Raji (cell line): ENCODE data around the gene ATP5ME.

Source experiments
- POLR2A ChIP-seq: IDR thresholded peaks from 2 replicates; pipeline ENCODE4 v1.6.1; 2011; ENCODE audit warnings: low read depth, low read length, control low read depth; ENCODE audit not compliant: insufficient read depth

The ATP5ME gene

DNA sequence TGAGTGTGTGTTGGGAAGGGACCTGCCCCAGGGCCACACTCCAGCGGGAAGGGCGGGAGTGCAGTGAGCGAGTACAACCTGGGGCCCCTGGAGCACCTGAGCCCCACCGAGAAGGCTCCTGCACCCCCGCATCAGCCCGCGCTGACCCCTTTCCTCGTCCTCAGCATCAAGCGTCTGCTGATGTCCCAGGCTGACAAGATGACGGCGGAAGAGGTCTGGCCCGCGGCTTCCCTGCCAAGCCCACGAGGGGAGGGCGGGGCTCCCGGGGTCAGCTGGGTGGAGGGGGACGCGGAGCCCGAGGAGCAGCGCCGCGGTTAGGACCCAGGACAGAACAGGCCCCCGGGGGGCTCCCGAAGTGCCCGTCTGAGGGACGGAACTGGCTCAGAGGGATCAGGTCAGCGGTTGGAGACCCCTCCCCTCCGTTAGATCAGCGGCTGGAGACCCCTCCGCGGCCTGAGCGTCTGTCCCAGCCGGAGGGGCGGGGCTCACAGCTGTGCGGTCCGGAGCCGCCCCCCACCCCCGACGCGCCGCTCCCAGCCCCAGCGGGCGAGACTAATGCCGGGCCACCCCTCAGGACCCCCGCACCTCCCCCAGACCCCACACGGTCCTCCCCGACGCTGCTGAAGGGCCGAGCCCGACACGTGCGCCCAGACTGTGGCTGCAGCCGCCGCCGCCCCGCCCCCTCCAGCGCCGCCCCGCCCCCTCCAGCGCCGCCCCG lies 7.0 kb upstream of the ATP5ME start:
- no peak for TF ChIP-seq POLR2A

DNA sequence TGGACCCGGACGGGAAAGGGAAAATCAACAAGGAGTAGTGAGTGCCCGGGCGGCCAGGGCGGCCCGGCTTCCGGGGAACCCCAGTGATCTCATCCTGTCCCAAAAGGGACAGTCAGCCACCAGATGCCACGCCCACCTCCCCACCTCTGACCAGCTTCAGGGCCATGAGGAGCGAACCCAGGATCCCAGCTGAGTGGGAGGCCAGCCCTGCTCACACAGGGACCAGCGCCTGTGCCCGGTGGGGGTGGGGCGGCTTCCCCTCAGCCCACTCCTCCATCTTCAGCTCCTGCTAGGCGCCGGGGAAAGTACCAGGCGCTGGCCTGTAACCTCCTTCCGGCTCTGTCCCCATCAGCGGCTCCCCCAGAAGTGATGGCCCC lies 6.5 kb upstream of the ATP5ME start:
- no peak for TF ChIP-seq POLR2A

DNA sequence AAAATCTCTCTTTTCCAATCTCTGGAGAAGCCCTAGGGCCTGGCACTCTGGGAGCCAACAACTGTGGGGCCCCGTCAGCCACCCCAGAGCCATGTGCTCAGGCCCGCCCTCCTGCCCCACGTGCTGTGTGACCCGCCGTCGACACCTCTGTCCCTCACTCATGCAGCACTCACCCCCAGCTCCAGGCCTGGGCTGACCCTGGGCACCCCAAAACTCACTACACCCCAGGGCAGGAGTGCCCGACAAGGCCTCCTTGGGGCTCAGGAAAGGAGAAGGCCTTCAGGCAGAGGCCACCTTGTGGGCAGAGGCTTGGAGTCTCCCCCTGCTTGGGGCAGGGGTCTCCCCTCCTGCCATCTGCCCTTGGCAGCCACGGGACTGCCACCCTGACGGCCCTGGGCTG lies 6.0 kb upstream of the ATP5ME start:
- no peak for TF ChIP-seq POLR2A

DNA sequence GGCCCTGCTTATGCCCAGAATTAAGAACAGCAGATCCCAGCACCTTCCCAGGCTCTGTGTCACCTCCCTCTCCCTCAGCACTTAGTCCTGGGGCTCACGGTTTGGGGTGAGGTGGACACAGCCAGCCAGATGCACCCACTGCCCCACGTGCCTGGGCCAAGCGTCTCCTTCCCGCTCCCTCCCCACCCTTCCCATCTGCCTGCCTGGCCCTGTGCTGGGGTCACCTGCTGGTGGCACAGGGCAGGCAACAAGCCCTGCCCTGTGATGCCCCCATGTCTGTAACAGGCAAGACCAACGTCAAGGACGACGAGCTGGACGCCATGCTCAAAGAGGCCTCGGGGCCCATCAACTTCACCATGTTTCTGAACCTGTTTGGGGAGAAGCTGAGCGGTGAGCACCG lies 5.6 kb upstream of the ATP5ME start:
- TF ChIP-seq POLR2A, result no peak

DNA sequence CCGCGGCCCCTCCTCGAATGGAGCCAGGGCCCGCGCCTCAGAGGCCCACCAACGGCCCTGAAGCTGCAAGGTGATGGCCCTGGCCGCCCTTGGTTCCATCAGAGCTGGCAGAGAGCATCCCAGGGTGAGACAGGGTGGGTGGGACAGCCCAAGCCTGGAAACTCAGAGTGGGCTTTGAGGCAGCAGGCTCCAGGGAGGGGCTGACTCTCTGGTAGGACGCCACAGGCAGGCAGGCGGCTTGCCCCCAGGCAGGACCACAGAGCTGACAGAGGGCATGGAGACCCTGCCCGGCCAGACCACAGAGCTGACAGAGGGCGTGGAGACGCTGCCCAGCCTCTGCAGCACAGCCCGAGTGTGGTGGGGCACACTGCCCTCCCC lies 5.0 kb upstream of the ATP5ME start:
- TF ChIP-seq POLR2A, result no peak

DNA sequence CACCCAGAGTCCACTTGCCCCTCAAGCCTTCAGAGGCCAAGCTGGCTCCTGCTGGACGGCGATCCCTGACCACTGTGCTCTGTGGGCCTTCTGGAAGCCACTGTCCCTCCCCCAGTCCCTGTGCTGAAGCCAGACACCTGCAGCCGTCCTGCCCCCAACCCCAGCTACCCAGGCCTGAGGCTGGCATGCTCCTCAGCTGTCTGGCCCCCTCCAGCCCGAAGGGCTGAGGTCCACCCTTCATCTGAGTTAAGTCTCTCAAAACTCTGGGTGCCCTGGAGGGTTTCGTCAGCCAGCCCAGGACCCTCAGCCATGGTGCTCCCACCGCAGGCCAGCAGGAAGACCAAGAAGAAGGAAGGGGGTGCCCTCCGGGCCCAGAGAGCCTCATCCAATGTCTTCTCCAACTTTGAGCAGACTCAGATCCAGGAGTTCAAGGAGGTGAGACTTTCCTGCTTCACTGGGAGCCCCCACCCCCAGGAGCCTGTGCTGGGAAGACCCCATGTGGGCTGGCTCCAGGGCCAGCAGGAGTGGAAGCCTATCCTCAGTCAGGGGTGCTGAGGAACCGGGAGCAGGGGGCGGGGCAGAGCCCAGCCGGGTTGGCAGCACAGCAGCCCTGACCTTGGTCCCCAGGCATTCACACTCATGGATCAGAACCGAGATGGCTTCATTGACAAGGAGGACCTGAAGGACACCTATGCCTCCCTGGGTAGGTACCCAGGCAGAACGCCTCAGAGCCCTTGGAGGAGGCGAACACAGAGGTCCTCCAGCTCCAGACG lies 4.4 kb upstream of the ATP5ME start:
- TF ChIP-seq POLR2A, result peak; percentile 15; the same call in 1 of the 2 replicates

DNA sequence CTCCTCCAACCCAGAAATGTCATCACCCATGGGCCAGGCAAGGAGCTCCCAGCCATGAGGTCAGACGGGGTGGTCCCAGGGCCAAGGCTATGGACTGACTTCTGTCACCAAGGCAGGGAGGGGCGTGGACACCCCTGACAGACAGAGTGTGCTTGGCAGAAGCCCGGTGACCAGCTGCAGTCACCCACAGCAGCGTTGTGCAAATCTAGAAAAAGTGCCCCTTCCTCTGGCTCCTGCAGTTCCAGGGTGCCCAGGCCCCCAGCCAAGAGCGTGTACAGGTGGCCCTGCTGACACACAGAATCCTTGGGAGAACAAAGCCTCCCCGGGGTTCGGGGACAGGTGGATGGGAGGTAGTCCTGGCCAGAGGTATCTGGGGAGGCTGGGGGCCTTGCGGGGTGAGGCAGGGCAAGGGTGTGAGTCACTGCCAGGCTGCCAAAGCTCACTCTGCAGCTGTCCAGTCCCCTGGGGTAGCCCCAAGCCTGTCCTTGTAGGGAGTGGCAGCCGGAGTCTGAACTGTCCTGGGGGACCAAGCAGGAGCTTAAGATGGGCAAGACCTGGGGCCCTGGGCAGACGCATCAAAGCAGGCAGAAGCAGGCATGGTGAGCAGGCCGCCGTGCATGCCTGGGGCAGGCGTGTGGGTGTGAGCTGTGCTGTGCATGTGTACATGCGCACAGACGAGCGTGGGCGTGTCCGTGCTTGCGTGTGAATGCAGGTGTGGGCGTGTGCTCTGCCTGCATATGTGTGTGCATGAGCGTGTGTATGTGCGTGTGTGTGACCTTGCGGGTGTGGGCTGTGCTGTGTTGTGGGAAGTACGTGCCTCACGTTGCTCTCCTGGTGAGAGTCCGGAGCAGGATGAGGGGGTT lies 3.6 kb upstream of the ATP5ME start:
- TF ChIP-seq POLR2A, result peak; percentile 46; the same call in 1 of the 2 replicates

DNA sequence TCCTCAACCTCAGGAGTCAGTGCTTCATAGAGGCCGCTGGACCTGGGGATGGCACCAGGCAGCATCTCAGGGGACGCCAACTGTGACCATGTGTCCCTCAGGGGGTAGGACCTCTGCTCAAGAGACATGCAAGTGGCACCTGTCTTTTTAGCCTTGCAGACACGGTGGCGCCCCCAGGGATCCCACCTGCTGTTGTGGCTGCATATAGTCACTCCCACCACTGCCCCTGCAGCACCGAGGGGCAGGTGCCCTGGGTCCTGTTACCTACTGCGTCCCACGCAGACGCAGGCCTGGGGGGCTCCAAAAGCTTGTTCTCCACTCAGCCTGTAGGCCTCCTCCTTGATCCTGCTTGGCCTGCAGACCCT lies 2.8 kb upstream of the ATP5ME start:
- TF ChIP-seq POLR2A, result peak; percentile 48

DNA sequence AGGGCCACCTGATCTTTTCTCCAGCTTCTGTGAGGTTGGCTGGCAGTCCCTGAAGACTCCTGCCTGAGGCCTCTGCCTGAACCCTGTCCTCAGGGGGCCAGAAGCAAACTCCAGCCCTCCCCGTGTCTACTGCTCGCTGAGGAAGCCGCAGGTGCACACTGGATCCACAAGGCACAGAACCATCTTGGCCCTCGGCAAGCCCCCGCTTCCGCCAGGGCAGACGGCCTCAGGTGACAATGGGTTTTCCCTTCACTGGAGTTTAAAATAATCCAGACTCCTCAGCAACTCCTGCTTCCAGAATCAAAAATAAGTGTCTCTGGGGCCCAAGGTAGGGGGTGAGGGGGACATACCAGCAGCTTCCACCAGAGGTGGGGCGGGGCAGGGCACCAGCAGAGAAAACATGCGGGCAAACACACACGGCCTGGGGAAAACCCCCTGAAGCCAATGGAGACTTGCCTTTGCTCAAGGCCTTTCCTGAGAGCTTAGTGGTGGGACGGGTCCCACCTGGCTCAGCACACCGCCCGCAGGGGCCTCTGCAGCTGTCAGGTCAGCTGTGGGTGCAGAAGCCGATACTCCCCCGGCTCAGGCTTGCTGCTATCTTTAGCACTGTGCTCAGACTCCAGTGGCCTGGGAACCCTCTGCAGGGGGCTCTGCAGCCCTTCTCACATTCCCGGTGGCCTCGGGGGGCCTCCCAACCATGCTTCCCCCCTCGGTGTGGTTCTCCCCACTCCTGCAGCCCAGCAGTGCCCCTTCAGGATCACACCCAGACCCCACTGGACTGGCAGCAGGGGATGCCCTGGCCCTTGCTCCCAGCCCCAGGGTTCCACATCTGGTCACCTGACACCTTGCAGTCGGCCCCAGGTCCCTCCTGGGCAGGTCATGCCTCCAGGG lies 2.1 kb upstream of the ATP5ME start:
- TF ChIP-seq POLR2A, result no peak

DNA sequence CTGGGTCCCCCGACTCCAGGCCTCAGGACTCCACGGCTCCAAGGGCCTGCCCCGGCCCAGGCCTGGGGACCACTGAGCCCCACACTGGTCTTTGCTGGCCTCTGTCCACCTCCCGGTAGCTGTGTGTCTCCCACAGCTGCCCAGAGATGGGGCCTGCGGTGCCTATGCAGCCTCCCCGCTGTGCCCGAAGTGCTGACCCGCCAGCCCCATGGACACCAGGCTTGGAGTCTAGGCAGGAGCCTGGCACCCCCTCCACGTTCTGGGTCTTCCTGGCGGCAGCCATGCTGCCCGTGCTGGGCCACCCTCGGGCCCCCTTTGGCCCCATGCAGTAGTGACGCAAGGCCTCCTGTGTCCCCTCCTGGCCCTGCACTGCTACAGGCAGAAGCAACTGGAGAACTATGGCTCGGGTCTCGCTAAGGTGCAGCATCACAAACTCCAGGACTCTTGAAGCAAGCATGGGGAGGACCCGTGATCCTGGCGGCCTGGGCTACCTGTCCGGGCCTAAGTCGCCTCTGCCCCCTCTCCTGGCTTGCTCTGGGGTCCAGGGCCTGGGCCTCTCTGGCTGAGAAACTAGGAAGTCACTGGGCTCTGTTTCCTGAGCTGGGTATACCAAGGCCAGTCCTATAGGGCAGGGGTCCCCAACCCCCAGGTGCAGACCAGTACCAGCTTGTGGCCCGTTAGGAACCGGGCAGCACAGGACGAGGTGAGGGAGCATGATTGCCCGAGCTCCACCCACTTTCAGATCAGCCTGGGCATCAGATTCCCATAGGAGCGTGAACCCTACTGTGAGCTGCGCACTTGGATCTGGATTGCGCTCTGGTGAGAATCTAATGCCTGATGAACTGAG lies 1.2 kb upstream of the ATP5ME start:
- TF ChIP-seq POLR2A, result no peak; the same call in 1 of the 2 replicates

DNA sequence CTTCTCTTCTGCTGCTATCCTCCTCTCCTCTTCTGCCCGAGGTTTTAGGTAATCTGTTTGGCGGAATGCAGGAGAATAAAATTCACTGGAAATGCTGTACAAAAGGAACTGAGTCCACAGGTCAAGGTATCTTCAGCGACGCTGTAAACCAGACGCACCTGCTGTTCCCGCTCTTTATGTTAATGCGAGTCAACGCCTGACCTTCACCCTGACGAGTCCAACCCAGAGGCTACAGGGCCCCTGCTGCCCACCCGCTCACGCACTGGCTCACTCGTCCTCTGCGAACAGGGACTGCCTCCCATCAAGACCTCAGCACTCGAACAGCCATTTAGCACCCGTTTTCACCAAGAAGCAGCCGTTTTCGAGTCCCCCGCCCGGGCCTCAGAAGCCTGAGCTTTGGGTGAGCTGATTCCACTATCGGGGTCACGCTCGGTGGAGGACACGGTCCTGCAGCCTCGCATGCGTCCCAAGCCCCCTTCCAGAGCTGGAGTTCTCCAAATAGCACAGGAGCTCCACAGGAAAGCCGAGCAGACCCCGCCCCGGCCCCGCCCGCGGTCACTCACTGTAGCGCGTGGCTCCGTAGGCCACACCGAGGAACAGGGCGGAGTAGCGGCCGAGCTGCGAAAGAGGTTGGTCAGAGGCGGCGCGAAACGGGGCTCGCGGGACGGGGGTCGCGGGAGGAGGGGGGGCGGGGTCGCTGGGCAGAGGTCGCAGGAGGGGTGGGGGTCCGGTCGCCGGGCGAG lies 556 bp downstream of the ATP5ME start:
- no peak for TF ChIP-seq POLR2A

DNA sequence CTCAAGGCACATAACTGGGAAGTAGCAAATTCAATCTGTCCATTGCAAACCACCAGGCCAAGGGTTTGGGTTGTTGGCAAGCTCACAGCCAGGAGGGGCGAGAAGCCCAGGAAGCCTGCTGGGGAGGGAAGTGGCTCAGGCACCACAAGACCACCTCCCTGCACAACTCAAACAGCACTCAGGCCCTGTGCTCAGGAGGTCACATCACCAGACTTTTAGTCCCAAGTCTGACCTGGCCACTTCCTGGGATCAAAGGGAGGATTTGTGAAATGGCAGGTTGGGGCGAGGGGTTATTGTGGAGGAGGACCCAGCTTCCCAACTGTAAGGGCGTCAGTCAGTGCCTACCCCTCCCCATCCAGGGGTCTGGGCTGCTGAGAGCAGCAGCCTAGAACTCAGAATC lies 2.3 kb downstream of the ATP5ME start:
- TF ChIP-seq POLR2A, result 0 out of 2 replicates have a peak, but pooled peaks have one; percentile 32
